Measurements from ENCODE around the gene PHACTR1.

Gene PHACTR1

GRCh38 chr6:12909833-12910232 is 193.3 kb downstream of the PHACTR1 start:
- Histone ChIP-seq H3K9ac (ENCODE audit: low read depth, low read length, poor library complexity) (no peak overlapping the region), H2BK12ac (ENCODE audit: low read length) (no peak overlapping the region), H2BK5ac (ENCODE audit: low read length) (no peak overlapping the region), H3K4me3 (ENCODE audit: low read length in 2 of 2) (no peak overlapping the region), H3K14ac (ENCODE audit: low read length) (no peak overlapping the region), H4K8ac (ENCODE audit: low read depth, low read length) (no peak overlapping the region), H3K27ac (replicated peaks; ENCODE audit: low read length) (no peak overlapping the region), H3K23ac (ENCODE audit: low read depth, low read length, poor library complexity) (no peak overlapping the region), H4K91ac (ENCODE audit: low read depth, low read length, poor library complexity) (no peak overlapping the region), H2BK120ac (ENCODE audit: low read depth, low read length) (no peak overlapping the region), H3K9me3 (replicated peaks in 1 of 2; ENCODE audit: control insufficient read depth in 2 of 2, insufficient read depth in 1 of 2, low read depth in 1 of 2, low read length in 2 of 2) (no peaks in the 10 kb centered on the region), H3K27me3 (ENCODE audit: control insufficient read depth in 3 of 3, insufficient read depth in 3 of 3, low read depth in 1 of 3, low read length in 3 of 3) (no peaks in the 10 kb centered on the region), H2AFZ (ENCODE audit: low read length) (no peak overlapping the region), H3K4me2 (ENCODE audit: insufficient read depth, low read length, poor library complexity, severe bottlenecking) (no peak overlapping the region), H3K4me1 (ENCODE audit: control insufficient read depth in 2 of 2, insufficient read depth in 1 of 2, low read depth in 1 of 2, low read length in 2 of 2) (no peaks in the 10 kb centered on the region), H3K4ac (ENCODE audit: low read length) (no peak overlapping the region), H3K79me1 (ENCODE audit: low read depth, low read length) (no peaks in the 10 kb centered on the region), H2AK5ac (ENCODE audit: low read depth, low read length) (no peak overlapping the region), H3K36me3 (replicated peaks in 1 of 2; ENCODE audit: control insufficient read depth in 2 of 2, insufficient read depth in 2 of 2, low read length in 2 of 2) (no peaks in the 10 kb centered on the region), H2BK15ac (ENCODE audit: low read length) (no peak overlapping the region), H3K18ac (ENCODE audit: low read length) (no peak overlapping the region)
- WGBS, 2 donors (ENCODE audit: extremely low coverage in 2 of 2, insufficient read length in 2 of 2, insufficient replicate concordance in 1 of 2): no CpG with 5 or more reads among the region's 6 CpGs
- no peak for DNase-seq (ENCODE audit: low spot score)

- H3K27me3 ChIP-seq (ENCODE audit: control insufficient read depth in 3 of 3, insufficient read depth in 3 of 3, low read depth in 1 of 3, low read length in 3 of 3): no peaks in the 10 kb centered on the region
- no peak overlapping the region for H2BK12ac ChIP-seq (ENCODE audit: low read length)
- no peak overlapping the region for H2BK120ac ChIP-seq (ENCODE audit: low read depth, low read length)
- no peak overlapping the region for H4K8ac ChIP-seq (ENCODE audit: low read depth, low read length)
- DNase-seq (ENCODE audit: low spot score): no peak
- H3K4me1 ChIP-seq (ENCODE audit: control insufficient read depth in 2 of 2, insufficient read depth in 1 of 2, low read depth in 1 of 2, low read length in 2 of 2): no peaks in the 10 kb centered on the region
- no peaks in the 10 kb centered on the region for H3K79me1 ChIP-seq (ENCODE audit: low read depth, low read length)
- H3K14ac ChIP-seq (ENCODE audit: low read length): no peak overlapping the region
- H3K36me3 ChIP-seq (replicated peaks in 1 of 2; ENCODE audit: control insufficient read depth in 2 of 2, insufficient read depth in 2 of 2, low read length in 2 of 2): no peaks in the 10 kb centered on the region
- H3K4ac ChIP-seq (ENCODE audit: low read length): no peak overlapping the region
- H2AK5ac ChIP-seq (ENCODE audit: low read depth, low read length): no peak overlapping the region
- H3K23ac ChIP-seq (ENCODE audit: low read depth, low read length, poor library complexity): no peak overlapping the region
- H3K9ac ChIP-seq (ENCODE audit: low read depth, low read length, poor library complexity): no peak overlapping the region
- WGBS, 2 donors (ENCODE audit: extremely low coverage in 2 of 2, insufficient read length in 2 of 2, insufficient replicate concordance in 1 of 2): no CpG with 5 or more reads among the region's 2 CpGs
- no peak overlapping the region for H2BK15ac ChIP-seq (ENCODE audit: low read length)
- no peak overlapping the region for H2BK5ac ChIP-seq (ENCODE audit: low read length)
- H3K4me2 ChIP-seq (ENCODE audit: insufficient read depth, low read length, poor library complexity, severe bottlenecking): no peak overlapping the region
- H3K18ac ChIP-seq (ENCODE audit: low read length): no peak overlapping the region
- no peak overlapping the region for H2AFZ ChIP-seq (ENCODE audit: low read length)
- H3K27ac ChIP-seq (replicated peaks; ENCODE audit: low read length): no peak overlapping the region
- H4K91ac ChIP-seq (ENCODE audit: low read depth, low read length, poor library complexity): no peak overlapping the region
- H3K4me3 ChIP-seq (ENCODE audit: low read length in 2 of 2): no peak overlapping the region
- H3K9me3 ChIP-seq (replicated peaks in 1 of 2; ENCODE audit: control insufficient read depth in 2 of 2, insufficient read depth in 1 of 2, low read depth in 1 of 2, low read length in 2 of 2): no peaks in the 10 kb centered on the region
These were observed 194.9 kb downstream of the PHACTR1 start for GRCh38 chr6:12911427-12911826.

GRCh38 chr6:12913201-12913600 is 196.6 kb downstream of the PHACTR1 start:
- H2BK120ac ChIP-seq (ENCODE audit: low read depth, low read length): no peak overlapping the region
- no peaks in the 10 kb centered on the region for H3K27me3 ChIP-seq (ENCODE audit: control insufficient read depth in 3 of 3, insufficient read depth in 3 of 3, low read depth in 1 of 3, low read length in 3 of 3)
- H2AFZ ChIP-seq (ENCODE audit: low read length): no peak overlapping the region
- no peaks in the 10 kb centered on the region for H3K9me3 ChIP-seq (replicated peaks in 1 of 2; ENCODE audit: control insufficient read depth in 2 of 2, insufficient read depth in 1 of 2, low read depth in 1 of 2, low read length in 2 of 2)
- WGBS, 2 donors (ENCODE audit: extremely low coverage in 2 of 2, insufficient read length in 2 of 2, insufficient replicate concordance in 1 of 2): no CpG with 5 or more reads among the region's 6 CpGs
- H3K36me3 ChIP-seq (replicated peaks in 1 of 2; ENCODE audit: control insufficient read depth in 2 of 2, insufficient read depth in 2 of 2, low read length in 2 of 2): no peaks in the 10 kb centered on the region
- H3K18ac ChIP-seq (ENCODE audit: low read length): no peak overlapping the region
- H3K79me1 ChIP-seq (ENCODE audit: low read depth, low read length): no peaks in the 10 kb centered on the region
- H3K23ac ChIP-seq (ENCODE audit: low read depth, low read length, poor library complexity): no peak overlapping the region
- H2BK12ac ChIP-seq (ENCODE audit: low read length): no peak overlapping the region
- no peak overlapping the region for H3K4me2 ChIP-seq (ENCODE audit: insufficient read depth, low read length, poor library complexity, severe bottlenecking)
- no peak overlapping the region for H2AK5ac ChIP-seq (ENCODE audit: low read depth, low read length)
- H2BK15ac ChIP-seq (ENCODE audit: low read length): no peak overlapping the region
- no peak overlapping the region for H3K14ac ChIP-seq (ENCODE audit: low read length)
- no peak overlapping the region for H2BK5ac ChIP-seq (ENCODE audit: low read length)
- no peak overlapping the region for H3K4ac ChIP-seq (ENCODE audit: low read length)
- H3K4me3 ChIP-seq (ENCODE audit: low read length in 2 of 2): no peak overlapping the region
- no peak overlapping the region for H3K27ac ChIP-seq (replicated peaks; ENCODE audit: low read length)
- H3K4me1 ChIP-seq (ENCODE audit: control insufficient read depth in 2 of 2, insufficient read depth in 1 of 2, low read depth in 1 of 2, low read length in 2 of 2): no peaks in the 10 kb centered on the region
- no peak overlapping the region for H4K91ac ChIP-seq (ENCODE audit: low read depth, low read length, poor library complexity)
- DNase-seq (ENCODE audit: low spot score): no peak
- H4K8ac ChIP-seq (ENCODE audit: low read depth, low read length): no peak overlapping the region
- H3K9ac ChIP-seq (ENCODE audit: low read depth, low read length, poor library complexity): no peak overlapping the region

- H3K4me3 ChIP-seq (ENCODE audit: low read length in 2 of 2): no peak overlapping the region
- H3K14ac ChIP-seq (ENCODE audit: low read length): no peak overlapping the region
- no peaks in the 10 kb centered on the region for H3K4me1 ChIP-seq (ENCODE audit: control insufficient read depth in 2 of 2, insufficient read depth in 1 of 2, low read depth in 1 of 2, low read length in 2 of 2)
- H2BK120ac ChIP-seq (ENCODE audit: low read depth, low read length): no peak overlapping the region
- no peak overlapping the region for H2BK15ac ChIP-seq (ENCODE audit: low read length)
- DNase-seq (ENCODE audit: low spot score): no peak
- no peak overlapping the region for H2AFZ ChIP-seq (ENCODE audit: low read length)
- H2AK5ac ChIP-seq (ENCODE audit: low read depth, low read length): no peak overlapping the region
- 100% methylated on average over 1 of the region's 5 CpGs; no CpG with 5 or more reads in 1 of the 2 donors for WGBS, 2 donors (ENCODE audit: extremely low coverage in 2 of 2, insufficient read length in 2 of 2, insufficient replicate concordance in 1 of 2)
- H4K8ac ChIP-seq (ENCODE audit: low read depth, low read length): no peak overlapping the region
- no peak overlapping the region for H3K23ac ChIP-seq (ENCODE audit: low read depth, low read length, poor library complexity)
- no peaks in the 10 kb centered on the region for H3K79me1 ChIP-seq (ENCODE audit: low read depth, low read length)
- H3K9me3 ChIP-seq (replicated peaks in 1 of 2; ENCODE audit: control insufficient read depth in 2 of 2, insufficient read depth in 1 of 2, low read depth in 1 of 2, low read length in 2 of 2): no peaks in the 10 kb centered on the region
- no peak overlapping the region for H3K27ac ChIP-seq (replicated peaks; ENCODE audit: low read length)
- H3K18ac ChIP-seq (ENCODE audit: low read length): no peak overlapping the region
- H4K91ac ChIP-seq (ENCODE audit: low read depth, low read length, poor library complexity): no peak overlapping the region
- no peak overlapping the region for H2BK5ac ChIP-seq (ENCODE audit: low read length)
- no peak overlapping the region for H3K4me2 ChIP-seq (ENCODE audit: insufficient read depth, low read length, poor library complexity, severe bottlenecking)
- no peak overlapping the region for H2BK12ac ChIP-seq (ENCODE audit: low read length)
- H3K9ac ChIP-seq (ENCODE audit: low read depth, low read length, poor library complexity): no peak overlapping the region
- H3K4ac ChIP-seq (ENCODE audit: low read length): no peak overlapping the region
- no peaks in the 10 kb centered on the region for H3K27me3 ChIP-seq (ENCODE audit: control insufficient read depth in 3 of 3, insufficient read depth in 3 of 3, low read depth in 1 of 3, low read length in 3 of 3)
- H3K36me3 ChIP-seq (replicated peaks in 1 of 2; ENCODE audit: control insufficient read depth in 2 of 2, insufficient read depth in 2 of 2, low read length in 2 of 2): no peaks in the 10 kb centered on the region
These were observed 199.4 kb downstream of the PHACTR1 start for GRCh38 chr6:12916006-12916405.
